T-helper 1 cell (primary cell): ENCODE measurements around the gene KIF4A.
"Not testable (repeated sequence)": the region's sequence is repeated elsewhere in the genome, so short reads cannot be mapped to it uniquely, and the experiment has no call there.

Experiments
- DNase-seq, 5 donors: peaks; one replicate each; pipeline ENCODE4 v3.0.0-alpha.2; 2012 to 2020
- total RNA-seq, 4 donors: gene quantifications; one replicate each; lab custom pipeline; 2026; lab: John Stamatoyannopoulos, UW

The KIF4A gene, protein sequence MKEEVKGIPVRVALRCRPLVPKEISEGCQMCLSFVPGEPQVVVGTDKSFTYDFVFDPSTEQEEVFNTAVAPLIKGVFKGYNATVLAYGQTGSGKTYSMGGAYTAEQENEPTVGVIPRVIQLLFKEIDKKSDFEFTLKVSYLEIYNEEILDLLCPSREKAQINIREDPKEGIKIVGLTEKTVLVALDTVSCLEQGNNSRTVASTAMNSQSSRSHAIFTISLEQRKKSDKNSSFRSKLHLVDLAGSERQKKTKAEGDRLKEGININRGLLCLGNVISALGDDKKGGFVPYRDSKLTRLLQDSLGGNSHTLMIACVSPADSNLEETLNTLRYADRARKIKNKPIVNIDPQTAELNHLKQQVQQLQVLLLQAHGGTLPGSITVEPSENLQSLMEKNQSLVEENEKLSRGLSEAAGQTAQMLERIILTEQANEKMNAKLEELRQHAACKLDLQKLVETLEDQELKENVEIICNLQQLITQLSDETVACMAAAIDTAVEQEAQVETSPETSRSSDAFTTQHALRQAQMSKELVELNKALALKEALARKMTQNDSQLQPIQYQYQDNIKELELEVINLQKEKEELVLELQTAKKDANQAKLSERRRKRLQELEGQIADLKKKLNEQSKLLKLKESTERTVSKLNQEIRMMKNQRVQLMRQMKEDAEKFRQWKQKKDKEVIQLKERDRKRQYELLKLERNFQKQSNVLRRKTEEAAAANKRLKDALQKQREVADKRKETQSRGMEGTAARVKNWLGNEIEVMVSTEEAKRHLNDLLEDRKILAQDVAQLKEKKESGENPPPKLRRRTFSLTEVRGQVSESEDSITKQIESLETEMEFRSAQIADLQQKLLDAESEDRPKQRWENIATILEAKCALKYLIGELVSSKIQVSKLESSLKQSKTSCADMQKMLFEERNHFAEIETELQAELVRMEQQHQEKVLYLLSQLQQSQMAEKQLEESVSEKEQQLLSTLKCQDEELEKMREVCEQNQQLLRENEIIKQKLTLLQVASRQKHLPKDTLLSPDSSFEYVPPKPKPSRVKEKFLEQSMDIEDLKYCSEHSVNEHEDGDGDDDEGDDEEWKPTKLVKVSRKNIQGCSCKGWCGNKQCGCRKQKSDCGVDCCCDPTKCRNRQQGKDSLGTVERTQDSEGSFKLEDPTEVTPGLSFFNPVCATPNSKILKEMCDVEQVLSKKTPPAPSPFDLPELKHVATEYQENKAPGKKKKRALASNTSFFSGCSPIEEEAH
- total RNA-seq, result 0.24 to 2.3 (median 1.3) reads per million in 4 donors

DNA sequence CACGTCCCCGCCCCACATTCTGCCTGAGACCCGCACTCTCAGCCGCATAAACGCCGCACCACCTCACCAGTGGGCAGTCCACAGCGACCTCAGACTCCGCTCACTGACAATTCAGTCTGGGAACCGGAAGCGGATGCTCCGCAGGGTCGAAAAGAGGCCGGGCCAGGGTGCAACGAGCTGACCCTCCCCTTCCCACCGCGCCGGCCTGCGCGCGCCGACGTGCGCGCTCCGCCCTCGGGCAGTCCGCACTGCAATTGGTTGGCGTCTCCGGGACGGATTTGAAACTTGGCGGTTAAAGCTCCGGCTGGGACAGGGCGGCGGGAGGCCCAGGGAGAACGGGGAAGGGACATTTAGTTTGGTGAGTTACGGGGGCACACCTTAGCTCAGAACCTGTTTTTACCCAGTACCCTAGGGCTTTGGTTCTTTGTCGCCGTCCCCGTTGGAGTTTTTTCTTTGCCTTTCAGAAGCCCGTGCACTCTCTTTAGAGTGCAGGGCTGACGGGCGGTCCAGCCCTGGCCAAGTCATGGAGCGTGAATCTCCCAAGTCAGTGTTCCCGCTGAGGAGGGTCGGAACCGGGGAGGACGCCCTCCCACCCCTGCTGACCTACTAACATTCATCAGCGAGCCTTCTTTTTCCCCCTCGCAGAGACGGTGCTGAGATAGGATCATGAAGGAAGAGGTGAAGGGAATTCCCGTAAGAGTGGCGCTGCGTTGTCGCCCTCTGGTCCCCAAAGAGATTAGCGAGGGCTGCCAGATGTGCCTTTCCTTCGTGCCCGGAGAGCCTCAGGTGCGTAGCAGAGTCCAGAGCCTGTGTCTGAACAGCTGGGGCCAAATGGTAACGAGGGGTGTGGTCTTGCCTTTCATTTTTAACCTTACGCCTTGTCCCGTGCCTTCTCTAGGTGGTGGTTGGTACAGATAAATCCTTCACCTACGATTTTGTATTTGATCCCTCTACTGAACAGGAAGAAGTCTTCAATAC lies at the start of gene KIF4A, which contains the start of gene PDZD11:
Gene KIF4A, plus strand, starts transcription at position 312 of the 978 bp plus-strand sequence. Its CDS starts 355 bp downstream, at position 667.
Gene PDZD11, minus strand, starts transcription at position 135 of the 978 bp plus-strand sequence. CDS start 586 bp downstream, outside the sequence.
- peak; percentile 42 to 89 (median 62) for DNase-seq

DNA sequence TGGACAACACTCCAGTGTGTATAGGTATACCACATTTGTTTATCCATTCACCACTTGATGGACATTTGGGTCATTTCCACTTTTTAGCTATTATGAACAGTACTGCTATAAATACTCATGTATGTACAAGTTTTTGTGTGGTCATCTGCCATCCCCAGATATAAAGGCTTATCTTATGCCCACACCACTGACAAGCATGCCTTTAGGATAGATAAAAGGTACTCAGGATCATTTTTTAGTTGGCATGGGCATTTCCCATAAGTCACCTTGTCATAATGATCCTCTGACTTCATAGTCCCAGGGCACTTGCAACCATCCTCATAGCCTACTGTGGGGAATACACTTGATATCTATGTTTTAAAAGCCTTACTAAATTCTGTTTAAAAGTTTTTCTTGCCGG lies 49.2 kb upstream of the KIF4A start:
- no peak for DNase-seq

DNA sequence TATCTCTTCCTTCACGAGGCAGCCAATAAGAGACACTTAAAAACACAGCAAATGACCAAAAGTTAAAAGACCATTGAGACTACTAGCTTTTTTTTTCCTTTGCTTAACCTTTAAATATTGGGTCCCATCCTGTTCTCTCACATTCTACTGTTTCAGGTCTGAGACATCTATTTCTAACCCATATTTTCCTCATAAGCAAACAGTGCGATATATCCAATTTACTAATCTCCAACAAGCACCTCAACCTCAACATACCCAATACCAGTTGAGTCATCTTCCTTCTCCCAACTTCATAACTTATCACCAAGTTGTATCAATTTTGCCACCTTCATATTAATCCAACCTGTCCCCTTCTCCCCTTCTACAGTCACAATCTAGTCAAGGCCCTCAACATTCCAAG lies 48.4 kb upstream of the KIF4A start:
- DNase-seq, result no peak

DNA sequence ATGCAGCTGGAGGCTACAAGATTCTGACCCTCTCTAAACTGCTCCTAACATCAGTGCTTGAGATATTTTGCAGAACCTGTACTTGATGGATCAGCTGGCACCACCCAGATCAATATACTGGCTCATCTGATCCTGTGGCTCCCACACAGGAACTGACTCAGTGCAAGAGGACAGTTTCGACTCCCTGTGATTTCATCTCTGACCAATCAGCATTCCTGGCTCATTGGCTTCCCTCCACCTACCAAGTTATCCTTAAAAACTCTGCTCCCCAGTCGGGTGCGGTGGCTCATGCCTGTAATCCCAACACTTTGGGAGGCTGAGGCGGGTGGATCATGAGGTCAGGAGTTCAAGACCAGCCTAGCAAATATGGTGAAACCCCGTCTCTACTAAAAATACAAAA lies 46.3 kb upstream of the KIF4A start:
- not testable (repeated sequence) for DNase-seq

DNA sequence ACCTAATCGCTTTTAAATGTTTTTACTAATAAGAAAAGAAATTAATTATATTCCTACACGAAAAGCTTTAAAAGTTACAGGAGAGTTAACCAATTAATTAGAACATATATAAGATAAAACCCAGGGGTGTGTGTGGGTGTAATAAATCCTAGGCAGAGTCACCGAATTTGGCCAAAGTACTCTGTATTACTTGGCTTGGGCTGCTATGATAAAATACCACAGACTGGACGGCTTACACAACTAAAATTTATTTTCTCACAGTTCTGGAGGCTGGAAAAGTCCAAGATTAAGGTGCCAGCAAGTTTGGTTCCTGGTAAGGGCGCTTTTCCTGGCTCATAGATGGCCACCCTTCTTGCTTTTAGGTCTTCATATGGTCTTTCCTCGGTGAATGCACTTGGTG lies 45.0 kb upstream of the KIF4A start:
- no peak for DNase-seq

DNA sequence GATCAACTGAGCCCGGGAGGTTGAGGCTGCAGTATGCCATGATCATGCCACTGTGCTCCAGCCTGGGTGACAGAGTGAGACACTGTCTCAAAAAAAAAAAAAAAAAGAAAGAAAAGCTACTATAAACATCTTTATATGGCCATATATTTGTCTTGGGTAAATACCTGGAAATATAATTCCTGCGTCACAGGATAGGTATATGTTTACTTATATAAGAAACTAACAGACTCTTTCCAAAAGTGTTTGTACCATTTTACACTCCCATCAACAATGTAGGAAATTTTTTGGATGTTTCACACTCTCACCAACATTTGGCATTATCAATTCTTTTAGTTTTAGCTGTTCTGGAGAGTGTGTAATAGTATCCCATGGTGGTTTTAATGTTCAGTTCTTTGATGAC lies 42.7 kb upstream of the KIF4A start:
- no peak for DNase-seq

DNA sequence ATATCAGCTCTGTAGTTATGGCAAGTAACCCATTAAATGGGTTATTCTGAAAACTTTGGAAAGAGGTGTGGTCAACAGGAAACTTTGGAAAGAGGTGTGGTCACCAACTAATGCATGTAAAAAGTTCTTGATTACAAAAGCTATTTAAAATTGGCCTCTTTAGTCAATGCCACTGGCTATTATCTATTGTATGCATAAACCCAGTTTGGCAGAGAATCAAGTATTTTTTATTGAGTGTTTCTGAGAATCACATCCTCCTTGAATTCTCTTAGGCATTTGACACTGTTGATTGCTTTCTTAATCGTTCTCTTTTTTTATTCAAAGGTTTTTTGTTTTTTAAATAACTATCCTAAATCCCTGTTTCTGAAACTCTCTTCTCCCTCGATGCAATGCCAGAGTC lies 37.4 kb upstream of the KIF4A start:
- no peak for DNase-seq

DNA sequence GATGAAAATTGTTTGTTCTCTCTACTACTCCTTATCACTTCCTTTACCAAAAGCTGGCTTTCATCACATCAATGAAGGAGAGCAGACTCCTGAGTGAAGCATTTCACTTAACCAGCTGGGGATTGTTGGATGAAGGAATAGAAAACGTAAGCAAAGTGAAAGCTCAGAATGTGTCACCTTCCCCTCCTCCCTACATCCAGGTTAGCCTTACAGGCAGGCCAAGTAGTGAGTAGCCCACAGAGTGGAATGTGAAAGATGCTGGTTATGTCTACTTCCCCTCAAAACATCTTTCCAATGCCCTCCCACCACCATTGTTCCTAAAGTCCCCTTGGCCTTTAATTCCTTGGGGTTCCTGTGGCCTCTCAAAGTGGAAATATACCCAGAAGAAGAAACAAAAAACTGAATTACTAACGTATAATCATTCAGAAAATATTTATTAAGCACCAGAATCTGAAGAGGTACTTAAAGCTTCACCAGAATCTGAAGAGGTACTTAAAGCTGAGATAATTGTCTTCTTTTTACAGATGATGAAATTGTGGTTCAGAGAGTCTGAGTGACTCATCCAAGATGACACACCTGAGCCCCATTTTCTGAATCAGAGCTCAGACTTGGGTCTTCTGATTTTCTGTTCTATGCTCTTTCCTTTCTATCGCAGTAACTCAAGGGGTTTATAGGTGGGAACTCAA lies 36.4 kb upstream of the KIF4A start:
- DNase-seq, result peak in 1 of 5 donors; percentile 2

DNA sequence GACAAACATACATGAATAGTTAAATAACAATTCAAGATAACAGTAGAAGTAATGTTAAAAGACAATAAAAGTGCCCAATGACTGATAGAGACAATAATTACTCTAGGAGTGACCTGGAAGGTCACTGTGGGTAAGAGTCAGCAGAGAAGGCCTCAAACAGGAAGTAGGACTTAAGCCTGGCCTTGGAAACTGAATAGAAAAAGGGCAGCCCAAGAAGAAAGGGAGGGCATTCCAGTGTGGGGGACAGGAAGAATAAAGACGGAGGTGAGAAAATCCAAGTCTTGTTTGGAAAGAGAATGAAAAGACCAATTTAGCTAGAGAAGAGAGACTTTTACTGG lies 35.9 kb upstream of the KIF4A start:
- no peak for DNase-seq

DNA sequence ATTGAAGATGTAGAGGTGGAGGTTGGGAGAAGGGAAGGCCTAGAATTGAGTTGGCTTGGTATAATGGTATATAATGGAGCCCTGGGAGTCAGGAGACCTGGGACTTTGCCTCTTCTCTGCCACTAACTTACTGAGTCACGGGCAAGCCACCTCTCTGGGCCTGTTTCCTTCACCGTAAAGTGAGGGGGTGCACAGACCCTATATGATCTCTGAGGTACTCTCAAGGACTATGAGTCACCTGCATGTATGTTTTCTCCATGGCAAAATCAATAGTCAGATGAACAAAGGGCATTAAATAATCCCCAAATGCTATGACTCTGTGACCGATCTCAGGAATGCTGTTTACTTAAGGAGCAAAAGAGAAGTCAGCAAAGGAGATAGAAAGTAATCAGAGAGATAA lies 35.0 kb upstream of the KIF4A start:
- no peak for DNase-seq

DNA sequence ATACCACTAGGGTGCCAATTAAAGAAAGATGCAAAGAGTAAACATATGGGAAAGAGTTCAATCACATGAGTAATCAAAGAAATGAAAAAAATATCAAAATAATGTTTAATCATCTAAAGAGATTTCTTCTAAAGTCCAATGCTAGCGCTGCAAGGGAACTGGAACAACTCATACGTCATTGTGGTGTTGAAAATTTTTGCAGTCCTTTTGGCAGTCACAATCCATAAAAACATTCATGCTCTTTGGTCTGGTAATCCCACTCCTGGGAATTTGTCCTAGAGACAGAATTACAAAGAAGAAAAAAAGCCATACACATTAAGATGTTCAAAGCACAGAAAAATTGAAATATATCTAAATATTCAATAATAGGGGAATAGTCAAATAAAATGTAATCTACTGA lies 34.5 kb upstream of the KIF4A start:
- DNase-seq, result no peak

DNA sequence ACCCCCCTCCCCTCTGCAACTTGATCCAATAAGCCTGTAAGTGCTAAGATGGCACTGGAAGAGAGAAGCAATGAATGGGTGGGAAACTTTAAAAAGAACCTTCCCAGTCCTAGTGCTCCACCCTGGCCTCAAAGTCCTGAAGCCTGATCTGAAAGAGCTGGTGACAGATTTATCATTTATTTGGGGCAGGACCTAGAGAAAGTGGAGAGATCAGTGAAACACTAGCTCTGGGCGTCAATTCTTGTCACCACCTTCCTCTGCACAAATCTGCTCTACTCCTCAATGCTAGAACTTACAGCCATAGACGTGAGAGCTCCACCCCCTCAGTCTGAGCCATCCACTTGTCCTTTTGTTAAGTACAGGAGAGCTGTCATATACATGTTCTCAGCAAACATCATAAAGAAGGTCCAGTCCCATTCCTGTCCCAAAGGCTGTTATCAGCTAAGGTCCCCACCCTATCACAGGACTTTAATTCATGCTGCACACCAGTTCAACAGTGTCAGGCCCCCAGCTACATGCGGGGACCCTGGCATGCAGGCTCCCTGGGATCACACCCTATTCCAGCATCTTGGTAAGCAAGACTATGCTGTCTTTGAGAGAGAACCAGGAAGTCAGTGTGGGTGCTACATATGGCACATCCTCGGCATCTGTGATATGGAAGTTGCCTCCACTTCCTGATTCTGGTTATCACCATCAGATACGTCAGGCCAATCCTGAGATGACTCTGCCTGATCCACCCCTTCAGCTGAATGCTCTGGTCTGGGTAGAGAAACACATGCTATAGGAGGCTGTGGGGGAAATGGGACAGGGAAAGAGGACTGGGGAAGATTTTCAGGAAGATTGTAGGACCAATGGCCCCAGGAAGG lies 32.2 kb upstream of the KIF4A start:
- DNase-seq, result no peak

DNA sequence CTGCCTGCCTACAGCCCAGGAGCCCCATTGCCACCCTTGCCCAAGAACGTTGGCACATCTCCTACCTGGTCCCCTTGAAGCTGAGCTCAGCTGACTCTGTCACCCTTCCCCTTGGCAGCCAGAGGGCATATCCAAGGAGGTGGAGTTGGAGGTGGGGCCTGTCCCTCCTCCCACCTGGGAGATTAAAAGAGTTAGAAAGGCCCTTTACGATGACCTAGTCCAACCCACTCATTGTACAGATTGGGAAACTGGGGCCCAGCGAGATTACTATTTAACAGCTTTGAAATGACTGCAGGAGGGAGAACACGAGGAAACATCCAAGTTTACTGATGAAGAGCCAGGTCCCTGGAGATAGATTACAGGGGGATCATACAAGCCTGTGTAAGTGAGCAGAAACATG lies 29.8 kb upstream of the KIF4A start, which contains the start of gene P2RY4:
Gene P2RY4, minus strand, starts transcription at position 101 of the 400 bp plus-strand sequence. CDS start 580 bp downstream, outside the sequence.
- DNase-seq, result no peak

DNA sequence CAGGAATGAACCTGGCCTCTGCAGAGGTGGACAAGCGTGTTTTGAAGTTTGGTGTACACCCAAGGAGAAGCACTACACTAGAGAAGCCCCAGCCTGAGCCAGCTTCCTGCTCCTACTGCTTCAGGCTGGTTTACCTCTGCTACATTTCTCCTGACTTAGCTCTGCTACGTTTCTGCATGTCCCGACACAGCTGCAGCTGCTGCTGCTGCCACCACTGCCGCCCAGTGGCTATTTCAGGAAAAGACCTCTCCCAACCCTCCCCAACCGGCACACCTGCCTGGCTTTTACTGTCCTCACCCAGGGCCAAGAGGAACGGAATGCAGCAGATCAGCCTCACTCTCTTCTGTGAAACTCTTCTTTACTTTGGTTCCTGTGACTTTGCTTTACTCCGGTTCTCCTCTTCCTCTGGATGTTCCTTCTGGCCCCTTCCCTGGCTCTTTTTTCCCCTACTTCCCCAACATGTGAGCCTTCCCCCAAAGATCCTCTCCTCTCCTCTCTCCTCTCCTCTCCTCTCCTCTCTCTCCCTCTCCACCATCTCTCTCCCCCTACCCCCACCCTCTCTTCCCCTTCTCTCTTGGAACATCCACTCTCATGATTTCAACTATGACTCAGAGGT lies 26.8 kb upstream of the KIF4A start:
- peak in 1 of 5 donors; percentile 27 for DNase-seq

DNA sequence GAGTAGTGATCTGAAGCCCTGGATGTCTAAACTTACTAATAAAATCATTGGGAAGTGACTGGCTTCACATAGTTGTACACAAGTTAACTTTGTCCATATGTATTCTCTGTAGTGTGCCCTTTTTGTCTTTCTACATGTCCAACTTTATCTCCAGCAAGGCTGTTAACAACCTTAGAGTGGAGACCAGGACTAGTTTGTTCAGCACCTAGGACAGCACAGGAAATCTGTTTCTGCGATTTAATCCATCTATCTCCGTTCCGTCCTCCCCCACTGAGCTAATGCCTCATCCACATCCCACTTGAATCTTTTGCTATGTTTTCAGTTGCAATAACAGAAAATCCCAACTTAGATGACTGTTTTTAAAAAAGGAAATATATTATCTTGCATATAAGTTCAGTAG lies 25.1 kb upstream of the KIF4A start:
- no peak for DNase-seq

DNA sequence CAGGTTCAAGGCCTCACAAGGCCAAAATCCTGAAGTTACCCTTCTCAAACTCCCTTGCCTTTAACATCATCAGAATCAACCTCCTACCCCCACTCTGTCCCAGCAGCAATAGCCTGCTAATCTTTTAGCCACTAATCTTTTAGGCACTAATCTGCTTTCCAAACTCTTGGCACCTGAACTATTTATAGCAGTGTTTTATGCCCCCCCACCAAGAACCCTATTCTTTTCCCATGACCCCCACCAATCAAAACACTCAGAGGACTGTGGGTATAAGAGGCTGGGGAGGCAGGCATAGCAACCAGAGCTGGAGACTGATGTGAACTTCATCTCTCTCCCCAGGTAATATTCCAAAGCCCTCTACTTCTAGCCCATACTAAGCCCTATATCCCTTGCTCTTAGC lies 21.9 kb upstream of the KIF4A start, which contains the start of gene ARR3:
Gene ARR3, plus strand, starts transcription at position 301 of the 400 bp plus-strand sequence. CDS start 1,052 bp downstream, outside the sequence.
- DNase-seq, result no peak

DNA sequence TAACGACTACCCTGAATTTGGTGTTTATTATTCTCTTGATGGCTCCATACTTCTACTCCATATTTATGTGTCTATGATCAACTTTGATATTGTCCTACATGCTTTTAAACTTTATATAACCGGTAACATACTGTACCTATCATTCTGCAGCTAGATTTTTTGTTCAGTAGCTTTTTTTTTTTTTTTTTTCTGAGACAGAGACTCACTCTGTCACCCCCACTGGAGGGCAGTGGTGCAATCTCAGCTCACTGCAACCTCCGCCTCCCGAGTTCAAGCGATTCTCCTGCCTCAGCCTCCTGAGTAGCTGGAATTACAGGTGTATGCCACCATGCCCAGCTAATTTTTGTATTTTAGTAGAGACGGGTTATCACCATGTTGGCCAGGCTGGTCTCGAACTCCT lies 15.9 kb upstream of the KIF4A start:
- DNase-seq, result not testable (repeated sequence)

DNA sequence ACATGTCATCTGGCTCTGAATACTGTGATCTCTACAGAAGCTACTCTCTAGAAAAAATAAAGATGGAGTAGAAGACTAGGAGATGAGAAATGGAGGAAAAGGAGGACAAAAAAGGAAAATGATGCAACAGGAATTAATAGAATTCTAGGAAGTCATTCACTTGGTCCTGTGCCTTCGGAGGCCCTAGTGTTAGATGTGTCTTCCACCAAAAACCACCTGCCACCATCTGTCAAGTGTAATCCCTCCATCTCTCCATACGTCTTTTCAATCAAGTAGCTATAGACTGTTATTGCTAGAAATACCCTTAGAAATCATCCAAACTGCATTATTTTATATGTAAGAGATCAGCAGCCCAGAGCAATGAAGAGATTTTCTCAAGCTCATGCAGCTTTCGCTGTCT lies 10.8 kb upstream of the KIF4A start:
- DNase-seq, result no peak

DNA sequence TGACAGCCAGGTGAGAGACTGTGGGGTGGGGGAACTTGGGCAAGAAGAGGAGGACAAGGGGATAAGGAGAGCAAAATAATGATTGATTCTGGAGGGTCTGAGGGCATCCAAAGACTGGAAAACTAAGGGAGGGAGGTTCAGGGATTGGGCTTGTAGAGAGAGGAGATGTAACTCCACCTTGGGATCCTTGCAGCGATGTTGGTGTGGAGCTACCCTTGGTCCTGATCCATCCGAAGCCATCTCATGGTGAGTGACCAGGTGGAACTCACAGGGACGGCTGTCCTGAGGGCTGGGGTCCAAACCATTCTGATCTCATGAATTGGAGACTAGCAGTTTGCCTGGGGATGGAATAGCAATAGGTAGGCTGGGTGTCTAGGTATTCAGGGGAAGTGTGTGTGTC lies 9.3 kb upstream of the KIF4A start:
- no peak for DNase-seq
